GOT3 (cell line): ENCODE measurements around the gene OR2T34.
"Not testable (repeated sequence)": the region's sequence is repeated elsewhere in the genome, so short reads cannot be mapped to it uniquely, and the experiment has no call there.

ENCODE experiments used
- DNase-seq: peaks from one replicate; lab custom pipeline; 2025; ENCODE audit warnings: mixed read lengths; lab: John Stamatoyannopoulos, UW

The OR2T34 gene, protein sequence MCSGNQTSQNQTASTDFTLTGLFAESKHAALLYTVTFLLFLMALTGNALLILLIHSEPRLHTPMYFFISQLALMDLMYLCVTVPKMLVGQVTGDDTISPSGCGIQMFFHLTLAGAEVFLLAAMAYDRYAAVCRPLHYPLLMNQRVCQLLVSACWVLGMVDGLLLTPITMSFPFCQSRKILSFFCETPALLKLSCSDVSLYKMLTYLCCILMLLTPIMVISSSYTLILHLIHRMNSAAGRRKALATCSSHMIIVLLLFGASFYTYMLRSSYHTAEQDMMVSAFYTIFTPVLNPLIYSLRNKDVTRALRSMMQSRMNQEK

DNA sequence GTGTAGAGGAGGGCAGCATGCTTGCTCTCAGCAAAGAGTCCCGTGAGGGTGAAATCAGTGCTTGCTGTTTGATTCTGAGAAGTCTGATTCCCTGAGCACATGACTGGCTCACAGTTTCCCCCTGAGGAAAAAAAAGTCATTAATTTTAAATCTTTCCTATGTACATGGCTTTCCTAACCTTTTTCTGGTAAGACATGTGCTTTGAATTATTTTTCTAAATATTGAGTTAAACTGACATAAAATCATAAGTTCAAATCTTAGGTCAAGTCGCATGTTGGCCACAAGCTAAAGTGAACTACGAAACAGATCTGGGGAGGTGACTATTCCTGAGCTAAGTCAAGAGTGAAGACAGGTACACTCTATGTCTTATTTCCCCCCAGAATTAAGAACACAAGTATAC lies at the start of gene OR2T34:
Gene OR2T34 (minus strand): TSS at position 101 of the 400 bp plus-strand sequence. CDS start 0 bp downstream, at position 101.
- DNase-seq, result not testable (repeated sequence)

DNA sequence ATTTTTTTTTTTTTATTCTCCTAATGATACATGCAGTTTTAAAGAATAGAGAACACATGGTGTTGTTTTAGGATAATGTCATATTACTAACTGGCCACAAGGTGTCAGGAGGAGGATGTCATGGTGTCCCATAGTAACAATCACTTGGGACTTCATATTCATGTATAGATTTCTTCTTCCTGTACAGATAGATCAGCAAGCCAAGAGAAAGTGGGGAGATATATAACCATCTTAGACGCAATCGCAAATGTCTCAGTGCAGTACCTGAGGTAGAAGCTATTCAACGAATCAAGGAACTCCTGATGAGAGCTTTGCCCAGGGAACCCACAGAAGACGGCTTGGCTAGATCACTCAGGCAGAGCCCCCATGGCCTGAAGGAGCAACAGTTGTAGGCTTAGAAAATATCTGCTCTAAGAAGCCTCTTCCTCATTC lies 48.0 kb upstream of the OR2T34 start:
- no peak for DNase-seq

DNA sequence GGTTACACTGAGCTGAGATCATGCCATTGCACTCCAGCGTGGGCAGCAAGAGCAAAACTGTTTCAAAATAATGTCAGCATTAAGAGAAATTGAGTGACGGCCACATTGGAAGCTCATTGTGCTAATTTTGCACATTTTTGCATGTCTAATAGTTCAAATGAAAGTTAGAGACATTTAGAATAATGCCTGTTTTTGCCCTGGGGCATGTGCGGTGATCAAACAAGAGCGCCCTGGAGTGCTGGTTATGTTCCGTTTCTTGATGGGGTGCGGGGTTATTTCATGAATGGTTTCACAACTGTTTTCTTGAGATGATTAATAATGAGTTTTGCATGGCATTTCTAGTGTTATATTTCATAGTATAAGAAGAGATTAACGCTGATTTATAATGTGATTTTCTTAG lies 47.2 kb upstream of the OR2T34 start:
- DNase-seq, result no peak

DNA sequence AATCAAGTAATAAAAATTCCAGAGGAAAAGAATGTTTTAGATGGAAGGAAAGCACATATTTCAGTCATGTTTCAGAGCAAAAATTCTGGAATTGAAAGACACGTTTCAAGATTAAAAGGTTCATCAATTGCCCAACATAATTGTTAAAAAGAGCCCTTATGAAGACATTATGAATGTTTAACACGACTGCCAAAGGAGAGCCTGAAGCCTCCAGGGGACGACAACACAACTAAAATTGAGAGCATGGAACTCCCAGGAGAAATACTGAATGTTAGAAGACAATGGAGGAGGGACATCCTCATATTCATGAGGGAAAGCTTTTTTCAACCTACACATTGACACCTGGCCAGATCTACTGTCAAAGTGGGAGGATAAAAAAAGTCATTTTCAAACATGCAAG lies 44.3 kb upstream of the OR2T34 start:
- no peak for DNase-seq

DNA sequence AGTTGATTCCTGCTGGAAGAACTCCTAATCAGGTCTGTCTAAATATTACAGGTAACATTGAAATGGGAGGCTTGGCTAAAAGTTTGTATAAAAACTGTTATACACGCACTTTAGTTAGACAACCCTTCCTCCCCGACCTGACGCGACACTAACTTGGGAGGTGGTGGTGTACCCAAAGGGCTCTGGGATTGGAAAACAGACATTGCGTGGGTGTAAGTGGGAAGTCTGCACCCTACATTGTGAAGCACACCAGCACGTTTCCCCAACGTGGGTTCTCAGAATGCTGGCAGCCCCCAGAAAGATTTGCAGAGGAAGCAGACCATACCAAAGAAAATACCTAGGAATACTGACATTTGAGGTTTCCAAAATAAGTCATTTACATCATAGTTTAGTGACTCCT lies 43.6 kb upstream of the OR2T34 start:
- DNase-seq, result no peak

DNA sequence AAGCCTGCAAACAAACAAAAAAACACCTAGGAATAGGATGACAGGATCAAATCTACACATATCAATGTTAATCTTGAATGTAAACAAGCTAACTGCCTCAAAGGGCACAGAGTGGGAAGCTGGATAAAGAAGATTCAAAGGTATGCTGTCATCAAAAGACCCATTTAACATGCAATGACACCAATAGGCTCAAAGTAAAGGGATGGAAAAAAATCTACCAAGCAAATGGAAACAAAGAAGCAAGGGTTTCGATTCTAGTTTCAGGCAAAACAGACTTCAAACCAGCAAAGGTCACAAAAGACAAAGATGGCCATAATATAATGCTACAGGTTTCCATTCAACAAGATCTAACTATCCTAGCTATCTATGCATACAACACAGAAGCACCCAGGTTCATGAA lies 39.2 kb upstream of the OR2T34 start:
- DNase-seq, result no peak

DNA sequence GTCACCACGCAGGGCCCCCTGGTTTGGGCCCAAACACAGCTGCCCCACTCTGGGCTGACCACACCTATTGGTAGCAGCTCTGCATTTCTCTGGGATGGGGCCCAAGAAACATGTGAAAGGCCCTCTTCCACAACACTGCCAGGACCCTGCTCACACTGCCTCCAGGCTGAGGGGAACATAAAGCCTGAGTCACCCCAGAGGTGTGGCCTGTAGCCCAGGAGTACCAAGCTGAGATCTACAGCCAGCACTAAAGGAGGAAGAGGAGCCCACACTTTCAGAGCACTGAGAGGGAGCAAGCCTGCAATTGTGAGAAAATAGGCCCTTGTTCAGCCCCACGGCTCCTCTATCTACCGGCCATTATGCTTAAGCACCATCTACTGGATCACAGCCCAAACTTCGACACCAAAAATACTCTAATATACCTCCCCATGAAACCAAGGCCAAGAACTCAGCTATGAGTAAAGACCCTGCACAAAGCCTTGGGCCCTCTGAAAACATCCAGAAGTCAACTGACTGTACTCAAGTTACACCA lies 37.4 kb upstream of the OR2T34 start:
- DNase-seq, result no peak

DNA sequence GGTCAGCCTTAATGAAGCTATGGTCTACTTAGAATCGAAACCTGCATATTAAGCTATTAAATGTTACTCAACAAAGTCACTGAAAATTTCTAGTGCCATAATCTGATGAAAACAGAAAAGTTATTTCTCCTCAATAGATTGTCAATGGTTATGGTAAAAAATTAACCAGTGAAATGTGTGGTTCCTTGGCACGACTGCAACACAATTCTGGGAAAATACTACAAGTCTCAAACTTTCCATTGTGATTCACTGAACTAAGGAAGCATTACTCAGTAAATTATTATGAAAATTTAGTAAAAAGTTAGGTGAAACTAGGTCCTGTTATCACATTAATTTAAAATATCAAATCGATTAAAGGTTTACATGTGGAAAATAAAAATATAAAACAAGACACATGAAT lies 35.7 kb upstream of the OR2T34 start:
- no peak for DNase-seq

DNA sequence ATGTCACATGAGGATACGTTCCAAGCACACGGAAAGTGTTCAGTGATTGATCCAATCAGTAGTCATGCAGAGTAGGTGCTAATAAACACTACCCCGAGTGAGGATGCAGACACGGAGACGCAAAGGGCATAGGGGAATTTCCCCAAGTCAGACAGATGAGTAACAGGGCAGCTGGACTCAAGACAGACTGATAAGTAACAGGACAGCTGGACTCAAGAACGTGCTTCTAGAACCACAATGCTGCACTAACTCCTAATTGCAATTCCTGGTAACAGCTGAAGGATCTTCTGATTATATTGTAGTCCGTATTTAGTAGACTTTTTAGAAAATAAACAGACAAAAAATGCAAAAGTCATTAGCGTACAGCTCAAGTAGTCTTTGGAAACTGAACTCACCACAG lies 24.8 kb upstream of the OR2T34 start:
- DNase-seq, result no peak

DNA sequence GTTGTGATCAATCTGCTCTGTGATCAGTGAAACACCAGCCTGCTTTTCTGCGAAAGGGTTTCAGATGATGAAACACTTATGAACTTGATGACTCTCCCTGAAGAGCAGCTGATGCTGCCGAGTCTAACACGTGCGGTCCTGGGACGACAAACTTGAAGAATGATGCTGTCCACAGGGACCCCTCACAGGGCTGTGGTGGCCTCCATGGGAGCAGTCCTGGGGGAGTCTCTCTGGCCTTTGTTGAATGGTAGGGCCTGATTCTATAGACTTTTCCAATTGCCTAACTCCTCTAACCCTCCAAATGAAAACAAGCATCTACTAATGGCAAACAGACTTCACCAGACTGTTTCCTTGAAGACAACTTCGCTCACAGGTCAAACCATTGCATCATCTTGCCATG lies 23.0 kb upstream of the OR2T34 start, which contains the start of gene OR2T10:
Gene OR2T10 (minus strand): TSS at position 112 of the 400 bp plus-strand sequence. CDS start 3,932 bp downstream, outside the sequence.
- DNase-seq, result no peak

DNA sequence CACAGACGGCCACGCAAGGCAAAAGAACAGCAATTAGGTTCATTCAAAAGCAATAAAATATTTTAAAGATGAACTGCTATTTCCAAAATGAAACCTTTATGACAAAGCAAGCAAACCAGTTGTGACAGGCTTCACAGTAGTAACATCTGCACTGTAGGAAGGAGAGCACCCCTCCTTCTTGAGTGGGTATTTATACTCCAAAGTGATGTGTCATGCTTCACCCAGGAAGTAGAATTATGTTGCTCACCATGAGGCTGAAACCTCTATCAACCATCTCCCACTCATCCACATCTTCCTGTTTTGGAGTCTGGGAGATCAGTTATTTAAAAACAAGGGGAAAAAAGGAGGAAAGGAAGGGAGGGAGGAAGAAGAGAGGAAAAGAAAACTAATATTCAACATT lies 22.1 kb upstream of the OR2T34 start:
- no peak for DNase-seq

DNA sequence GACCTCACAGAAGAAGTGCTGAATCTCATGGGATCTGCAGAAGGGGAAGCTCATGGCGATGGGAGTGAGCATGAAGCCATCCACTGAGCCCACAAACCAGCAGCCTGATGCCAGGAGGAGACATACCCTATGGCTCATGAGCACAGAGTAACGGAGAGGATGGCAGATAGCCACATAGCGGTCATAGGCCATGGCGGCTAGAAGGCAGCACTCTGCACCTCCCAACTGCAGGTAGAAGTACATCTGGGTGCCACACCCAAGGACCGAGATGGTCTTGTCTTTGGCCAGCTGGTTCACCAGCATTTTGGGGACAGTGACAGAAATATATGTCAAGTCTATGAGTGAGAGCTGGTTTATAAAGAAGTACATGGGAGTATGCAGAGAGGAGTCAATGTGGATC lies 18.7 kb upstream of the OR2T34 start:
- no peak for DNase-seq

DNA sequence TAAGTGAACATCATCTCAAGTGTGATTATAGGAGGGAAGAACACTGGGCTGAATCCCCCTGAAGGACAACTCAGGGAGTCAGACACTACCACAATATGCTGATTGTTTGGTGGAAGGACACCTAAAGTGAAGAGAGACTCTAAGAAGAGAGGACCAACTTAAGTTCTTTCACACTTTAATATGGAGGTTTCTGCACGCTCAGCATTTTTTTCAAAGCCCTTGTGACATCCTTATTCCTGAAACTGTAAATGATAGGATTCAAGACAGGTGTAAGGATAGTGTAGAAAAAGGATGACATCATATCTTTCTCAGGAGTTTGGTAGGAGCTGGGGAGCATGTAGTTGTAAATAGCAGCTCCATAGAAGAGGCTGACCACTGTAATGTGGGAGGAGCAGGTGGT lies 18.1 kb upstream of the OR2T34 start:
- no peak for DNase-seq

DNA sequence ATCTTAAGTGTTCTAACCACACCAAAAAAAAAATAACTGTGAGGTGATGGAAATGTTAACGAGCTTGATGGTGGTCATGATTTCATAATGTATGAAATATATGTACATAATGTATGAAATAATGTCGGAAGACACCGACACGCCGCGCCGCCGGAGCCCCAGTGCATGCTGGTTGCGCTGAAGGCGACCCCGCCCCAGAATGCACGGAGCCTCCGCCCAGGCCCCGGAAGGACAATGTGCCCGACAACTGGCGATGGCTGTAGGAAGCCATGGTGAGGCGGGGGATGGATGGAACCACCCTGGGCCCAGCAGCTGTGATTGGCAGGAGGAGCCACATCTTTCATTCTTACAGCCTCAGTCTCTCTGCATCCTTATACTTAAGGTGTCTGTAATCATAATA lies 15.5 kb upstream of the OR2T34 start:
- no peak for DNase-seq

DNA sequence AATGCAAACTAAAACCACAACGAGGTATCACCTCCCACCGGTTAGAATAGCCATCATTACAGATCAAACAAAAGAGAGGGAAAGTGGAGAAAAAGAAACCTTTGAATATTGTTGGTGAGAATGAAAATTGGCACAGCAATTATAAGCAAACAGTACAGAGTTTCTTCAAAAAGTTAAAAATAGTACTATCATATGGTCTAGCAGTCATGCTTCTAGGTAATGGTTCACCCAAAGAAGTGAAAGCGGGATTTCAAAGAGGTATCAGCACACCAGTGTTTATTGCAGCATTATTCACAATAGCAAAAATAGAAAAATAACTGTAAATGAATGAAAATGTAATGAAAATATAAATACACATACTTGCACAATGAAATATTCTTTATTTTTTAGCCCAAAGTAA lies 14.8 kb upstream of the OR2T34 start:
- DNase-seq, result no peak

DNA sequence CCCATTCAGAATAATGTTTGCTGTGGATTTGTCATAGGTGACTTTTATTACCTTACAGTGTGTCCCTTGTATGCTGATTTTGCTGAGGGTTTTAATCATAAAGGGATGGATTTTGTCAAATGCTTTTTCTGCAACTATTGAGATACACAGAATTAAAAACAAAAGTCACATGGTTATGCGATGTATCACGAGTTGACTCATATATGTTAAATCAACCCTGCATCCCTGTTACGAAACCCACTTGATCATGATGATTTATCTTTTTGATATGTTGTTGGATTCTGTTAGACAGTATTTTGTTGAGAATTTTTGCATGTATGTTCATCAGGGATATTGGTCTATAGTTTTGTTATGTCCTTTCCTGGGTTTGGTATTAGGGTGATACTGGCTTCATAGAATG lies 10.7 kb upstream of the OR2T34 start:
- DNase-seq, result no peak

DNA sequence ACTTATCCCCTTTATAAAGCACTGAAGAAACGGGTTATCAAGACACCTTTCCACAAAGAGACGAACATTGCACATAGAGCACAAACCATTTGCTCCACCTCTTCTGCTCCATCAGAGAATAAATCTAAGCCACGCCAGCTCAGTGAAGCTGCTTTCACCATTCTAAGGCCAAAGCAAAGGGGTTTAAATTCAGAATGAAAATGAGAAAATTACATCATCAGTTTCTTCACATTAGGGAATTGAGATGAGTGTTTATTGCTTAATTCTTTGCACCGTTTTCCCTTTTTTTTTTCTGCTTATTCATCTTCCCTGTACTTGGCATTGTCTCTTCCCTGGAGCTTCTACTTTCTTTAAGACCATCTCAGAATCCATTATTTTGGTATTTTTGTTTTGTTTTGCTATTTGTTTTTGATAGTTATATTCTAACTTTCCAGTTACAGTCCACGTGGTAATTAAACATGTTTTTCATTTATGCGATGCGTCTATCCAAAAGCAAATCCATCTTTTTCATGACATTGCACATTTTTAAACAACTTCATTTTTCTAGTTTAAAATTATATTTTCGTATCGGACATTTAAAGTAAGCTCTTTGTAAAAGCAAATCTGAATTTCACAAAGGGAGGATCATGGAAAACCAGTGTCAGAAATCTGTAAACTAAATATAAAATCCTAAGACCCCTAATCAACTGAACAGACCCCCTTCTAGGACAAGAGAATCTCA lies 1.9 kb upstream of the OR2T34 start:
- DNase-seq, result no peak

DNA sequence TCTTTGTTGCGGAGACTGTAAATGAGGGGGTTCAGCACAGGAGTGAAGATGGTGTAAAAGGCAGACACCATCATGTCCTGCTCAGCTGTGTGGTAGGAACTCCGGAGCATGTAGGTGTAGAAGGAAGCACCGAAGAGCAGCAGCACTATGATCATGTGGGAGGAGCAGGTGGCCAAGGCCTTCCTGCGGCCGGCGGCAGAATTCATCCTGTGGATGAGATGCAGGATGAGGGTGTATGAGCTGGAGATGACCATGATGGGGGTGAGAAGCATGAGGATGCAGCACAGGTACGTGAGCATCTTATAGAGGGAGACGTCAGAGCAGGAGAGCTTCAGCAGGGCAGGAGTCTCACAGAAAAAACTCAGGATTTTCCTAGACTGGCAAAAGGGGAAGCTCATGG lies 701 bp downstream of the OR2T34 start:
- DNase-seq, result not testable (repeated sequence)

DNA sequence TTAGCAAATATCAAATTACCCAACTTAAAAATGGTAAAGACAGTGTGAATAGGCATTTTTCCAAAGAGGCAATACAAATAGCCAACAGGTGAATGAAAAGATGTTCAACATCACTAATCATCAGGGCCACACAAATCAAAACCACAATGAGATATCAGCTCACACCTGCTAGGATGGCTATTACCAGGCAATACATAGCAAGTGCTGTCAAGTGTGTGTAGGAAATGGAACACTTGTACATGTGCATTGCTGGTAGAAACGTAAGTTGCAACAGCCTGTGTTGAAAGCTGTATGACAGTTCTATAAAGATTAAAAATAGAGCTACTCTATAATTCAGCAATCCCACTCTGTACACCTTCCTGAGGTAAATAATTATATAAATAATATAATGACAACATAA lies 2.5 kb downstream of the OR2T34 start:
- not testable (repeated sequence) for DNase-seq

DNA sequence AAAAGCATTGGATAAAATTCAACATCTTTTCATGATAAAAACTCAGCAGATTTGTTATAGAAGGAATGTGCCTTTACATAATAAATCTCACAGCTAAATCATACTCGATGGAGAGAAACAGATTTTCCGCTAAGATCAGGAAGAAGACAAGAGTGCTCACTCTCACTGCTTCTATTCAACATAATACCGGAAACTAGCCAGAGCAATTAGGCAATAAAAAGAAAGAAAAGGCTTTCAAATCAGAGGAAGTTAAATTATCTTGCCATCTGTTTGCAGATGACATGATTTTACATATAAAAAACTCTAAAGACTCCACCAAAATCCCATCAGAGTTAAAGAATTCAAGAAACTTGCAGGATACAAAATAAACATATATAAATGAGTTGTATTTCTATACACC lies 3.7 kb downstream of the OR2T34 start:
- not testable (repeated sequence) for DNase-seq

DNA sequence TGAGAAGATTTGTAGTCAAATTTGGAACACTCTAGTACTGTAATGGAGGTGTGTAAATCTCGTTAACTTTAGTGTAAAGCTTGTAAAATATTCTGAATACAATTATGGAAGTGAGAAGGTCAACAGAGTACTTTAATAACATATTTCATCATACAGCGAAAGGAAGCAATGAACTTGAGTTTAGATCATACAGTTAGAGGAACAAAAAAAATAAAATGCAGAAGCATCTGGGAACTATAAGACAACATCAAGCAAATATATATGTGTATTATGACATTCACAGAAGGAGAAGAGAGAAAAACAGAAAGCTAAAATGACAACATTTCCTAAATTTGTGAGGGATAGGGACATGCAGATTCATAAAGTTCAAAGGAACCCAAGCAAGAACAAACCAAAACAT lies 5.5 kb downstream of the OR2T34 start:
- not testable (repeated sequence) for DNase-seq

DNA sequence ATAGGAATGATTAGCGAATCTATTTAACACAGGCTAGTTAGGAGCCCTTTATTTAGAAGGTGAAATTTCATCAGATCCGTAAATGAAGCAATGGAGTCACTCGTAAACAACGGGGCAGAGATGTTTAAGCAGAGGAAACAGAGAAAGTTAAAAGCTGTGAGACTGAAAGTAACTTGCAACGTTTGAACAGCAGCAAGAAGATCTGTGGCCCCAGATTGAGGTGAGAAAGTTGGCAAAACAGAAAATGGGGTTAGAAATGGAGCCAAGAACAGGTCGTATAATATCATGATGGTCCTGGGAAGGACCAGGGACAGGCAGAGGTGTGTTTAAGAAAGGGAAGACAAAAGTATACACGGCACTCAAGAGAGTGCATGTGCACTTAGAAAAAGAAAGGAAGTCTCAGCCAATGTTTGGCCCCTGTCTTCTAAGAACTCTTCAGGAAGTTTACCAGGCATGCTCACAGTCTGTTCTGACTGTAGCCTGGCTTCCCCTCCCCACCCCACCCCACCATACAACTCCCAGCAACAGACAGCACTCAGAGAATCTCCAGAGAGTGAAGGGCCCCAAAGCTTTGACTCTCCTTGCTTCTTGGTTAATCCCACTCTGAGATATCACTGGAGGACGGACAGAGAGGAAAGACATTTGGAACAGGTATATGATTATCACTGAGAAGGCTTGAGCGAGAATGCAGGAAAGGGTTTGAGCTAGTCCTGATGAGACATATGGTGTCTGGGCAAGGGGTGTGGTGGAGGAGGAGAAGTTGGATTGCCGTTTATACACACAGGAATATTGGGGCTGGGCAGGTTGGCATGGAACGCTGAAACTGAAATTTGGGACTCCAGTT lies 8.8 kb downstream of the OR2T34 start:
- DNase-seq, result not testable (repeated sequence)
